GM19395 (cell line): ENCODE results near the gene SH2B2.
A peak's percentile ranks its signal among the peaks of the same experiment; 100 is the strongest.

Source experiments
- ATAC-seq: cut with Tn5 transposase; IDR thresholded peaks from one replicate; pipeline ENCODE4 v1.9.1; 2021; ENCODE audit warnings: mild to moderate bottlenecking, moderate library complexity; ENCODE audit not compliant: unreplicated experiment

The SH2B2 gene

GRCh38 chr7:102264367-102264891 is 22.2 kb upstream of the SH2B2 start:
- no peak for ATAC-seq

- no peak for ATAC-seq
Observed at GRCh38 chr7:102266541-102266940, 20.1 kb upstream of the SH2B2 start.

- ATAC-seq = no peak
Observed at GRCh38 chr7:102268635-102269034, 18.0 kb upstream of the SH2B2 start.

- no peak for ATAC-seq
Observed at GRCh38 chr7:102270178-102270887, 16.3 kb upstream of the SH2B2 start.

GRCh38 chr7:102271158-102271798 is 15.4 kb upstream of the SH2B2 start:
- ATAC-seq = no peak

DNA sequence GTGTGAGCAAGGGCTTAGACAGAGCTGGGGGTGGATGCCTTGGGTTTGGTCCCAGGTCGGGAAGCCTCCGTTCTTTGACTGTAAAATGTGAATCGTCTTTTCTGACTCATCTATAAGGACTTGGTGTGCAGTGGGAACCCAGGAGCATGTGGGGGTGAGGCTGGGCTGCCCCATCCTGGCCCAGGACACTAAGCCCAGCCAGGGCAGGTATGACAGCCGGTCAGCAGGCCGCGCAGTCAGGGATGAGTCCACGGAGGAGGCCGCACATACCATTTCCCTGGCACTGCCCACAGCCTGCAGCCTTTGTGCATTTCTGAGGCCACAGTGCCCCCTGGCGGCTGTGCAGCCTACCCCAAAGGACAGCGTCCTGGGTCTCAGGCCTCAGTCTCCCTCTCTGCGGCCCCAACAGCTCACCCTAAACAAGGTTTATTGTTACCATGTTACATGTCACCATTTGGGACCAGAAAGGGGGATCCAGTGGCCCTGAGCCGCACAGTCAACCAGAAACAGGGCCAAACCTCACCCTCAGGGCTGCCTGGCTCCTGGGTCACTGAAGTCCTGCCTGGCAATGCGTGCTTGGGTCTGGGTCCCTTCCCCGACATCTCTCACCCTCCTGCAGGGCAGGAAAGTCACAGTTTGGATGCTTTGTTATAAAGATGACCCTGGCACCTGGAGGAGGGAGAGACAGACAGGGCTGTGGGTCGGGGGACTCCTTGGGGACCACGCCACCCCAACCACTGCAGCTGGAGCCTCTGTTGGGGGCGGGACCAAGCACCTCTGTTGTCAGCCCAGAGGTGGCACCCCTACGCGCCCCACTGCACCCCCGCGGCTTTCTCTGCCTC is 14.4 kb upstream of the SH2B2 start:
- no peak for ATAC-seq

- ATAC-seq = no peak
Observed at GRCh38 chr7:102272917-102273748, 13.5 kb upstream of the SH2B2 start.

GRCh38 chr7:102273749-102274712 is 12.6 kb upstream of the SH2B2 start:
- no peak for ATAC-seq

GRCh38 chr7:102275123-102275703 is 11.5 kb upstream of the SH2B2 start:
- no peak for ATAC-seq

- ATAC-seq = no peak
Observed at GRCh38 chr7:102277901-102278300, 8.8 kb upstream of the SH2B2 start.

GRCh38 chr7:102279537-102280400 is 6.9 kb upstream of the SH2B2 start:
- peak; percentile 77 for ATAC-seq

DNA sequence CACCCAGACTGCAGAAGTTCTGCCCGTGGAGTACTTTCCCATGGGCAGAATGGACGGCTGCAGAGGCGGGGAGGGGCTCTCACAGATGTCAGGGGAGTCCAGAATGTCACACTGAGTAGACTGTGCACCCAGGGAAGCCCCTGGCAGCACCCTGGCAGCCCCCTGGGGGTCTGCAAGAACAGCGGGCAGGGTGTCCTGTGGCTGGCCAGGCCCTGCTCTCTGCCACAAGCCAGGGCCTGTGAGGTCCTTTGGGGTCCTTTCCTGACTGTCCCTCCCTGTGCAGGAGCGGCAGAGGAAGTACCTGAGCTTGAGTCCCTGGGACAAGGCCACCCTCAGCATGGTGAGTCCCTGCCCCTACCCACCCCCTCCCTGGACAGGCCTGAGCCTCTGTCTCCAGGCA is 6.1 kb upstream of the SH2B2 start:
- no peak for ATAC-seq

GRCh38 chr7:102281785-102282184 is 4.9 kb upstream of the SH2B2 start:
- ATAC-seq = no peak

- ATAC-seq = no peak
Observed at GRCh38 chr7:102282465-102283362, 4.0 kb upstream of the SH2B2 start.

- ATAC-seq = no peak
Observed at GRCh38 chr7:102283477-102284189, 3.0 kb upstream of the SH2B2 start.

- no peak for ATAC-seq
Observed at GRCh38 chr7:102284399-102284798, 2.3 kb upstream of the SH2B2 start.
